K562 (cell line): ENCODE measurements around the gene ITGB6. TPM values are rescaled to one million over a fixed set of nuclear protein-coding genes. Genes with fewer than 3 reads are reported as not detected.

Experiments
- FOXM1 ChIP-seq, 2 experiments: fragments of 450-650 bp in 1 of 2; sonication (generic) in 1 of 2; formaldehyde crosslinking in 1 of 2; IDR thresholded peaks; 2 replicates each; pipeline versions ENCODE4 v1.6.1 to v1.9.0; 2017 to 2022; ENCODE audit warnings: low read depth in 2 of 2, mild to moderate bottlenecking in 2 of 2, missing genetic modification reagents in 1 of 2, moderate library complexity in 1 of 2
- REST ChIP-seq, 2 experiments: fragments of 450-650 bp; formaldehyde crosslinking in 1 of 2; IDR thresholded peaks; 2 replicates each; pipeline versions ENCODE4 v1.4.0 to v1.6.1; 2014 to 2020; ENCODE audit warnings: mild to moderate bottlenecking in 2 of 2, borderline replicate concordance in 1 of 2, low read depth in 1 of 2
- polyA plus RNA-seq, 8 experiments: library from polyadenylated mRNA; depleted of rRNA in 4 of 8; stranded (reverse) in 5 of 8; unstranded in 3 of 8; fragments of >200 nt; fragmentation: Nextera tagmentation in 2 of 8; fragmentation: Illumina TruSeq in 1 of 8; extraction: Ambion mirVana in 2 of 8; extraction: Trizol in 1 of 8; gene quantifications; 2 replicates each; pipeline versions ENCODE4 v1.2.1 to v1.2.3, GENCODE V29; 2011 to 2014; ENCODE audit warnings: inconsistent platforms in 1 of 8, missing spikeins in 1 of 8
- total RNA-seq, 7 experiments: library from RNA; depleted of rRNA in 6 of 7; stranded (reverse); fragments of >200 nt in 6 of 7; fragmentation: Illumina TruSeq in 2 of 7; extraction: Trizol in 2 of 7; gene quantifications; 2 replicates each; pipeline versions ENCODE4 v1.2.1 to v1.2.3, GENCODE V29; 2011 to 2021; ENCODE audit warnings: low replicate concordance in 1 of 7

The ITGB6 gene
- total and polyA plus RNA-seq, 9 of the 15 experiments (the other 6 are each of a cell fraction or from before 2014, with no cell fraction given): 0.18 TPM; not detected in 8

DNA sequence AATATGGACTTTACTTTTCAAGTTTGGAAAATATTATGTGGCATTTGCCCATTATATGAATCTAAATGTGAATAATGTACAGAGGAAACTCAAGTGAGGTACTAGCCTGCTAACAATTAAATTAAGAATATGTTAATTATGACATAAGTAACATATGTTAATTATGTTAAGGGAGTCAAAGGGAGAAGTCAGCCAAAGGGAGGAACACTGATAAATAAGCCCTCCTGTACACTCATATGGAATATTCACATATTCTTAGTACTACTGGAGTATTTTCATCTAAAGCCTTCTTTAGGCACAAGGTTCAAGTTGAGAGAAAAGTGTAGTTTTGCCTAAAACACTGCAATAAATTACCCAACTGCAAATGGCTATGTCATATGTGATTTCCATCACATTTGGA, 30.1 kb downstream of the ITGB6 start (continued):
- no peak for TF ChIP-seq REST (IDR thresholded peaks at IDR 0.05; ENCODE audit: borderline replicate concordance)
- no peak for TF ChIP-seq REST (CRISPR knock-in tag; IDR thresholded peaks at IDR 0.05; ENCODE audit: low read depth)
- TF ChIP-seq FOXM1 (IDR thresholded peaks at IDR 0.05; ENCODE audit: low read depth): no peak
- no peak for TF ChIP-seq FOXM1 (CRISPR knock-in tag; IDR thresholded peaks at IDR 0.05; ENCODE audit: low read depth)
